Upper lobe of left lung (tissue), 4 donors: Measurements from ENCODE around the gene NPW.

ENCODE experiments used
- CTCF ChIP-seq, 6 experiments: fragments of 450-650 bp in 4 of 6; fragments of 200-600 bp in 2 of 6; sonication (generic) in 2 of 6; IDR thresholded peaks; one replicate each; pipeline ENCODE4 v1.5.1; 2016 to 2019; ENCODE audit warnings: antibody characterized with exemption in 6 of 6
- EP300 ChIP-seq, 4 donors: sonication (generic); formaldehyde crosslinking; IDR thresholded peaks; one replicate each; pipeline ENCODE4 v1.5.1; 2017; ENCODE audit warnings: antibody characterized with exemption in 4 of 4, control low read depth in 2 of 4
- POLR2A ChIP-seq, 4 donors: fragments of 450-650 bp; IDR thresholded peaks; one replicate each; pipeline ENCODE4 v1.5.1; 2016 to 2017; ENCODE audit warnings: antibody characterized with exemption in 4 of 4, mild to moderate bottlenecking in 2 of 4
- POLR2AphosphoS5 ChIP-seq, 2 donors: sonication (generic); formaldehyde crosslinking; IDR thresholded peaks; one replicate each; pipeline ENCODE4 v1.5.1; 2017; ENCODE audit warnings: antibody characterized with exemption in 2 of 2

DNA sequence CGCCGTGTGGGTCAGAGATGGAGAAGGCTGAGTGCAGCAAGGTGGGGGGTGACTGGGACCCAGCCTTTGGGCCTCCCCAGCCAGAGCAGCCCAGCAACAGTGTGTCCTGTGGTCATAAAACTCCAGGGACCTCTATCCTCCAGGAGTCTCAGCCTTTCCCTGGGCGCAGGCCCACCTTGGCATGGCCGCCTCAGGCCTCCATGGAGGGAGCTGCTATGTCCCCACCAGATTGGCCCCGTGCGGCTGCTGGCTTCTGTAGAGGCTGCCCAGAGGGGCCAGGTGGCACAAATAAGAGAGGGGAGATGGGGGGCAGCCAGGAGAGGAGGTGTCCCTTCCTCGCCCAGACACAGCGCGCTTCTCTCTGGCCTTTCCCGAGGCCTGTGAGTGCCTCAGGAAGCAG, 32.4 kb upstream of the NPW start:
- no peak for TF ChIP-seq CTCF (IDR thresholded peaks at IDR 0.05)
- TF ChIP-seq POLR2A (IDR thresholded peaks at IDR 0.05): no peak
- TF ChIP-seq POLR2AphosphoS5 (IDR thresholded peaks at IDR 0.05): no peak
- no peak for TF ChIP-seq EP300 (IDR thresholded peaks at IDR 0.05)
